Measurements from ENCODE around the gene CTDSP1. TPM values are rescaled to one million over a fixed set of nuclear protein-coding genes. Genes with fewer than 3 reads are reported as not detected.

CTDSP1 gene
- total RNA-seq, 1 donor from 2014 or later, result 65.5 TPM

DNA sequence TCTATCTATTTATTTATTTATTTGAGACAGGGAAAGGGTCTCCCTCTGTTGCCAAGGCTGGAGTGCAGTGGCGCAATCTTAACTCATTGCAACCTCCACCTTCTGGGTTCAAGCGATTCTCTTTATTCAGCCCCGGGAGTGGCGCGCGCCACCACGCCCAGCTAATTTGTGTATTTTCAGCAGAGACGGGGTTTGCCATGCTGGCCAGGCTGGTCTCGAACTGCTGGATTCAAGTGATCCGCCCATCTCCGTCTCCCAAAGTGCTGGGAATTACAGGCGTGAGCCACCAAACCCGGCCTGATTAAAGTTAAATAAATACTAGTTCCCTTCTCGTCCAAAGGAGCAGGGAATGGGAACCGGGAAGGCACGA is 4.2 kb upstream of the CTDSP1 start:
- TF ChIP-seq, protein P1, sequence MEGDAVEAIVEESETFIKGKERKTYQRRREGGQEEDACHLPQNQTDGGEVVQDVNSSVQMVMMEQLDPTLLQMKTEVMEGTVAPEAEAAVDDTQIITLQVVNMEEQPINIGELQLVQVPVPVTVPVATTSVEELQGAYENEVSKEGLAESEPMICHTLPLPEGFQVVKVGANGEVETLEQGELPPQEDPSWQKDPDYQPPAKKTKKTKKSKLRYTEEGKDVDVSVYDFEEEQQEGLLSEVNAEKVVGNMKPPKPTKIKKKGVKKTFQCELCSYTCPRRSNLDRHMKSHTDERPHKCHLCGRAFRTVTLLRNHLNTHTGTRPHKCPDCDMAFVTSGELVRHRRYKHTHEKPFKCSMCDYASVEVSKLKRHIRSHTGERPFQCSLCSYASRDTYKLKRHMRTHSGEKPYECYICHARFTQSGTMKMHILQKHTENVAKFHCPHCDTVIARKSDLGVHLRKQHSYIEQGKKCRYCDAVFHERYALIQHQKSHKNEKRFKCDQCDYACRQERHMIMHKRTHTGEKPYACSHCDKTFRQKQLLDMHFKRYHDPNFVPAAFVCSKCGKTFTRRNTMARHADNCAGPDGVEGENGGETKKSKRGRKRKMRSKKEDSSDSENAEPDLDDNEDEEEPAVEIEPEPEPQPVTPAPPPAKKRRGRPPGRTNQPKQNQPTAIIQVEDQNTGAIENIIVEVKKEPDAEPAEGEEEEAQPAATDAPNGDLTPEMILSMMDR (conservative IDR thresholded peaks at IDR 0.05; ENCODE audit: low read depth, low read length), result no peak
- peak overlapping the region; percentile 72 for H3K4me3 ChIP-seq (ENCODE audit: low read depth, low read length)
- DNase-seq (ENCODE audit: low read depth), result no peak

DNA sequence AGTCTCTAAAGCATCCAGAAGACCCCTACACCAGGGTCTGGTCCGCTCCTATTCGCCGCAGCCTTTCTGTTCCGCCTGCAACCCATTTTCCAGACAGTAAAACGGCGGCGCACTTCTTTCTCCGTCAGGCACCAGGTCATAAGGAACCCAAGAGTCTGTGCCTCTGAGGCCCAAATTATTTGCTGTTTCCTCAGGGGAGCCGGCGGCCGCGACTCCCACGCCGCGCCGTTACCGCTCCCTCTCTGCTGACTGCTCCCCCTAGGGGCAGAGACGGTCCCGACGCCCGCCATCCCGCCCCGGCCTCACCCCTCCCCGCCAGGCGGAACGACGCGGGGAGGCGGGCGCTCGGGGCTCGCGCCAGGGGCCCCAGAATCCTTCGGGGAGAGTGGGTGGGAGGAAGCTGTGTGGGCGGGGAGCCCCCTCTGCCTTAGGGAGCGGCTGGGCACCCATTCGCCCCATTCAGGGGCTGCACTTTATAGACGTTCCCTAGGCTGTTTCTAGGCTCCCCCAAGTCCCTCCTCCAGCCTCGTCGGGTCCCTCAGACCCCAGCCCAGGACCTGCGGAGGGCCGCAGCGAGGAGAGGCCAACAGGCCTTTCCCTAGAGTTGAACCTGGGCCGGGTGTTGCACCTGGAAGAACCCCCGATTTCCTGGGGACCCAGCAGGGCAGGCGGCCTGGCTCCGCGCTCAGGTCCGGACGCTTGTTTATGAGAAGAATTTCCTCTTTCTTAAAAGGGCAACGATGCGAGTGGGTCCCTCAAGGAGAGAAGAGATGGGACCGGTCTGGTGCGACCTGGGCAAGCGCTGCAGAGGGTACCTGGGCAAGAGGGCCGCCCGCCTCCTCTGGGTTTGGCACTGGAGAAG is 3.6 kb upstream of the CTDSP1 start:
- TF ChIP-seq, protein P1 (conservative IDR thresholded peaks at IDR 0.05; ENCODE audit: low read depth, low read length), result peak; percentile 73
- peak overlapping the region; percentile 72 for H3K4me3 ChIP-seq (ENCODE audit: low read depth, low read length)
- DNase-seq (ENCODE audit: low read depth), result peak; percentile 78

DNA sequence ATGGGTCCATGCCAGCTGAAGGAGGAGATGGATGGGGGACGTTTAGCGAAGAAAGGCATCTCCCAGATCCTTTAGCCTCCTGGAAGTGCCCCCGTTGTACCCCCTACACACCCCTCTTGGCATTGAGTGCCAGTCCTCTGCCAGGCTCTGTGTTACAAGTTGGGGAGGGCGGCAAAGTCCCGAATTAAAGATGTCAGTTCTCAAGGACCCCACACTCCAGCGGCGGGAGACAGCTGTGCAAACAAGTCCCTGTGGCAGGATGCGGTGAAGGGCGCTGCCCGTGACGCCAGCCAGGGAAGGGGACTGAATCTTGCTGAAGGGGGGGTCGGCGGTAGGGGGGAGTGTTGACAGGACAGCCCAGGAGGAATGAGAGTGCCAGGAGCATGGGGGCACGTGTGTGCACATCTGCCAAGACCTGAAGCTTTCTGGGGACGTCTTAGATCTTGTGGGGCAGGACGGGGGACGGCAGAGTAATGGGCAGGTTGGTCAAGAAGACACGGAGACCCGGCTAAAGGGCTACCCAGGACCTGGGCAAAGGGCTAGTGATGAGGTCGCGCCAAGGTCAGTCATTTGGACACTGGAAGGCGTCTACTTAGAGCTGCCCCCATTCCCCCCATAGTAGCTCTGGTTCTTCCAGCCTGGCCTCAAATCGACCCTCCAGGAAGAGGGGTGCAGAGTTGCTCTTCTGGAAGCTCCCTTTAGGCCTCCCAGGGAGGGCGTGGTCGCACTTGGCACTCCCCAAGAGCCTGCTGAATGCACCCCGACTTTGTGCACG is 2.8 kb upstream of the CTDSP1 start:
- DNase-seq (ENCODE audit: low read depth), result no peak
- TF ChIP-seq, protein P1 (conservative IDR thresholded peaks at IDR 0.05; ENCODE audit: low read depth, low read length), result no peak
- H3K4me3 ChIP-seq (ENCODE audit: low read depth, low read length), result peak overlapping the region; percentile 72

DNA sequence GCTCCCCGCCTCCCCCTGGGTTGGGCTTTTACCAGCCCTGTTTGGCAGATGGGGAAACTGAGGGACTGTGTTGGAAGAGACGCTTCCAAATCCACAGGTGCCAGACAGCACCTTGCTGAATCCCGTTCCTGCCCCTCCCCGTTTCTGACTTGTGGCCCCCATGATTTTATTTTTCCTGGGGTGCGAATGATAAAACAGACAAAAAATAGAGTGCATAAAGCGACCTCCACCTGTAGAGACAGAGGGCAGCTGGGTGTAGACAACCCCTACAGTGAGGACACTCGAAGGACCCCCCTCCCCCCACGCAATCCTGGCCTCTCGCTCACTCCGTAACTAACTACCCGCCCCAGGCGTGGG is 2.2 kb upstream of the CTDSP1 start:
- peak overlapping the region; percentile 72 for H3K4me3 ChIP-seq (ENCODE audit: low read depth, low read length)
- TF ChIP-seq, protein P1 (conservative IDR thresholded peaks at IDR 0.05; ENCODE audit: low read depth, low read length), result no peak
- DNase-seq (ENCODE audit: low read depth), result no peak

DNA sequence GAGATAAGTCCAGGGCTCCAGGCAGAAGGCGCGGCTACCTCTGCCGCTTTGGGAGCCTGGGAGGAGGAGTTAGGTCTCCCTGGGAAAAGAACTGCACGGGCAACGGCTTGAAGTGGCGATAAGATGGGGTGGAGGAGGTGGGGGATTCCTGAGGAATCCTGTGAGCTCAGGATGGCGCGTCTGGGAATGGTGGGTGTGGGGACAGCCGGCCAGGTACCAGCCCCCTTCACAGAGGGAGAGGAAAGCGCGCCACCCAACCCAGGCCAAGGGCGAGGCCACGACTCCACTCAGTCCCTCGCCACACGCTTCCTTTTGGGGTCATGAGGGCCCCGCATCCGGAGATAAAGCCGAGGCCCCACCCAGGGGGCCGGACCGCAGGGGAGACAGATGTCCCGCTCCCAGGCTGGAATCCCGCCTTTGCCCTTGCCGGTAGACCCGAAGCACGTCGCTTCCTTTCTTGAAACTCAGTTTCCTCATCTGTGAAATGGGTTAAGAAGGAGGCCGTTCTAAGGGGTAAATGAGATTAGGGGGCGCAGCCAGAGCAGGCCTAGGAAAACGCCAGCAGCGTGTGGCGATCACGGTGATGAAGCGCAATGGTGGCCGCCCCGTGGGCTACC is 1.7 kb upstream of the CTDSP1 start:
- TF ChIP-seq, protein P1 (conservative IDR thresholded peaks at IDR 0.05; ENCODE audit: low read depth, low read length), result no peak
- peak overlapping the region; percentile 72 for H3K4me3 ChIP-seq (ENCODE audit: low read depth, low read length)
- no peak for DNase-seq (ENCODE audit: low read depth)

DNA sequence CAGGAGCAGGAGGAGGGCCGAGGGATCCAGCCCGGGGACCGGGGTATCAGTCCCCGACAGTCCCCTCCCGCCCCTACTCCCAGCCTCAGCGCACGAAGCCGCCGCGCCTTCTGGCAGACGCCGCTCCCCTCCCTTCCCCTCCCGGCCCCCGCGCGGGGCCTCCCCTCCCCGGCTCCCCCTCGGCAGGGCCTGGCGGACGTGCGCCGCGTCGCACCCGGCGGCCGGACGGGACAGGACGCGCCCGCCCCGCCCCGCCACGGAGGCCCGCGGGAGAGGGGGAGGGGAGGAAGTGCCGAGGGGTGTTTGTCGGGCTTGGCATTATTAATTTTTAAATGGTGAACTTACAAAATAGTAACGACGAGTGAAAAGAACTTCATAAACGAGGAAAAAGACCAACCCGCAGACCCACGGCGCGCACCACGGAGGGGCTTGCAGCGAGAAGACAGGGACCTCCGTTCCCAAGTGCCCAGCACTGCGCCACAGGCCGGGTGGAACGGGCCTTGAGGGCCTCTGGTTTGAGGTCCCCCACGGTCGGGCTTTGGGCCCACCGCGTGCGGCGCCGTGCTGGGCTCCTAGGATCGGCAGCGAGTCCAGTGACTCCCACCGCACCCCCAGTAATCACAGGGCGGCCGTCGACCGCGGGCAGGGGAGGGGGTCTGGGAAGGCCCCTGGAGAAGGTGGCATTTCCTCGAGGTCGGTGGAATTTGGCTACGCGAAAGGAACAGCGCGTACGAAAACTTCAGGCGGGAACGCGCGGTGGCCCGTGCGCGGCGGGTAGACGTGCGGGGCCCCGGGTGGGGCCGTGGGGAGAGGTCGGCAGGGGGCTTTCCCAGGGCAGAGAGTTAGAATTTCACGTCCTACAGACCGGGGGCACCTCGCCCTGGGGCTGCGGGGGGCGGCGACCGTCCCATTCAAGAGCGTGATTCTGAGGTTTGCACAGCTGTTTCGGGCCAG is 954 bp upstream of the CTDSP1 start:
- DNase-seq (ENCODE audit: low read depth), result no peak
- peak overlapping the region; percentile 72 for H3K4me3 ChIP-seq (ENCODE audit: low read depth, low read length)
- TF ChIP-seq, protein P1 (conservative IDR thresholded peaks at IDR 0.05; ENCODE audit: low read depth, low read length), result no peak
